Measurements from ENCODE around the gene NDUFS7. TPM values are rescaled to one million over a fixed set of nuclear protein-coding genes. Genes with fewer than 3 reads are reported as not detected.

The NDUFS7 gene
- total and polyA plus RNA-seq, 2 donors (not counting 3 experiments of a cell fraction or from before 2014, with no cell fraction given): 101 to 224 TPM

DNA sequence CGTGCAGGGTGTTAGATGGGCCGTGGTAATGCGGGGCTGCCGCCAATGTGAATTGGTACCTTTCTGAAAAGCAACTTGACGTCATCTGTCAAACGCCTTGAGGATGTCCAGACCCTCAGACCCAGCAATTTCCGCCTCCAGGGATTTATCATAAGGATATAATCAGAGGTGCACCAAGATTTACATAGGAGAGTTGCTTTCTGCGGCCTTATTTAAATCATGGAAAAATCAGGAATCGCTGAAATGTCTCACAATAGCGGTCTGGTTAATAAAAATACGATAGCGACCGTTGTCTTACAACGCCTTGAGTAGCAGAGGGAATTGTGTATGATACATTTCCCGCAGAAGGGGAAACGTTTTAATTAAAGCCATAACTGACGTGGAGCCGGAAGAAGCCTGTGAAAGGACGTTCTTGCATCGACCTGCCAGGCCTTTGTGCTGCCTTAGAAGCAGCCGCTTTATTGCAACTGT, 32.3 kb upstream of the NDUFS7 start:
- intact Hi-C loops (cut with micrococcal nuclease): loop anchor here (5.0 kb wide), 1 partner anchor 39 kb away; no protein-coding TSS in a partner anchor
- H3K27ac ChIP-seq (ENCODE audit: insufficient read depth, low read depth, low read length): no peak overlapping the region
- no peak overlapping the region for H3K9ac ChIP-seq (replicated peaks; ENCODE audit: extremely low read depth, insufficient read depth, low read length)
- no TSS peak for BruUV-seq (replicated peaks)
- no peaks in the 10 kb centered on the region for H3K9me1 ChIP-seq (replicated peaks; ENCODE audit: control insufficient read depth, extremely low read depth, insufficient read depth, low read length)
- dilution Hi-C loops (cut with MboI; ENCODE audit: extremely low pct_ligation_motif_present, low sequenced_read_pairs): no loop called here
- H3K4me2 ChIP-seq (ENCODE audit: insufficient read depth, low read length): no peak overlapping the region
- DNase-seq (ENCODE audit: low read depth, low spot score) (no peak), FAIRE-seq (no peak)
- no peaks in the 10 kb centered on the region for H3K36me3 ChIP-seq (ENCODE audit: control insufficient read depth in 2 of 2, extremely low read depth in 1 of 2, insufficient read depth in 2 of 2, low read length in 2 of 2)
- CTCF ChIA-PET: no interaction called here
- no peaks in the 10 kb centered on the region for H3K9me3 ChIP-seq (replicated peaks; ENCODE audit: control insufficient read depth, insufficient read depth, low read length)
- H2AFZ ChIP-seq (ENCODE audit: low read depth, low read length): no peak overlapping the region
- TF ChIP-seq, protein P1, sequence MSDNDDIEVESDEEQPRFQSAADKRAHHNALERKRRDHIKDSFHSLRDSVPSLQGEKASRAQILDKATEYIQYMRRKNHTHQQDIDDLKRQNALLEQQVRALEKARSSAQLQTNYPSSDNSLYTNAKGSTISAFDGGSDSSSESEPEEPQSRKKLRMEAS (IDR thresholded peaks at IDR 0.05; ENCODE audit: insufficient read depth, insufficient read length): no peak
- TF ChIP-seq JUN (IDR thresholded peaks at IDR 0.05; ENCODE audit: borderline replicate concordance, insufficient read depth, insufficient read length, low read depth): no peak
- TF ChIP-seq, protein P2, sequence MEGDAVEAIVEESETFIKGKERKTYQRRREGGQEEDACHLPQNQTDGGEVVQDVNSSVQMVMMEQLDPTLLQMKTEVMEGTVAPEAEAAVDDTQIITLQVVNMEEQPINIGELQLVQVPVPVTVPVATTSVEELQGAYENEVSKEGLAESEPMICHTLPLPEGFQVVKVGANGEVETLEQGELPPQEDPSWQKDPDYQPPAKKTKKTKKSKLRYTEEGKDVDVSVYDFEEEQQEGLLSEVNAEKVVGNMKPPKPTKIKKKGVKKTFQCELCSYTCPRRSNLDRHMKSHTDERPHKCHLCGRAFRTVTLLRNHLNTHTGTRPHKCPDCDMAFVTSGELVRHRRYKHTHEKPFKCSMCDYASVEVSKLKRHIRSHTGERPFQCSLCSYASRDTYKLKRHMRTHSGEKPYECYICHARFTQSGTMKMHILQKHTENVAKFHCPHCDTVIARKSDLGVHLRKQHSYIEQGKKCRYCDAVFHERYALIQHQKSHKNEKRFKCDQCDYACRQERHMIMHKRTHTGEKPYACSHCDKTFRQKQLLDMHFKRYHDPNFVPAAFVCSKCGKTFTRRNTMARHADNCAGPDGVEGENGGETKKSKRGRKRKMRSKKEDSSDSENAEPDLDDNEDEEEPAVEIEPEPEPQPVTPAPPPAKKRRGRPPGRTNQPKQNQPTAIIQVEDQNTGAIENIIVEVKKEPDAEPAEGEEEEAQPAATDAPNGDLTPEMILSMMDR (IDR thresholded peaks at IDR 0.05; ENCODE audit: extremely low read depth in 1 of 2, insufficient read depth in 1 of 2, low read depth in 1 of 2, low read length in 2 of 2): no peak
- no peak for TF ChIP-seq GATA2 (IDR thresholded peaks at IDR 0.05; ENCODE audit: insufficient read depth, insufficient read length, low read depth, low read length)
- TF ChIP-seq POLR2AphosphoS5 (IDR thresholded peaks at IDR 0.05; ENCODE audit: insufficient read depth, low read depth, low read length): no peak
- TF ChIP-seq MYC (IDR thresholded peaks at IDR 0.05; ENCODE audit: low read depth, low read length): no peak
- TF ChIP-seq FOS (IDR thresholded peaks at IDR 0.05; ENCODE audit: borderline replicate concordance, insufficient read depth, low read length): no peak
- no peak for TF ChIP-seq POLR2A (IDR thresholded peaks at IDR 0.05; ENCODE audit: low read depth, low read length)
- TF ChIP-seq EZH2 (IDR thresholded peaks at IDR 0.05; ENCODE audit: borderline replicate concordance, low read depth, low read length, severe bottlenecking): no peak
- H3K4me3 ChIP-seq (replicated peaks in 1 of 3; ENCODE audit: insufficient read depth in 1 of 3, low read depth in 1 of 3, low read length in 3 of 3): no peak overlapping the region
- no peaks in the 10 kb centered on the region for H4K20me1 ChIP-seq (replicated peaks; ENCODE audit: control insufficient read depth, extremely low read depth, insufficient read depth, low read length)
- H3K79me2 ChIP-seq (ENCODE audit: control insufficient read depth, insufficient read depth, low read length): peaks cover 6% of the 10 kb centered on the region
- peaks cover 11% of the 10 kb centered on the region for H3K4me1 ChIP-seq (ENCODE audit: control insufficient read depth, extremely low read depth, insufficient read depth, low read length)
- no peaks in the 10 kb centered on the region for H3K27me3 ChIP-seq (ENCODE audit: control insufficient read depth in 2 of 2, insufficient read depth in 2 of 2, low read length in 2 of 2)
- POLR2A ChIA-PET: no interaction called here
